ENCODE results near the gene PCLAF.

The PCLAF gene

DNA sequence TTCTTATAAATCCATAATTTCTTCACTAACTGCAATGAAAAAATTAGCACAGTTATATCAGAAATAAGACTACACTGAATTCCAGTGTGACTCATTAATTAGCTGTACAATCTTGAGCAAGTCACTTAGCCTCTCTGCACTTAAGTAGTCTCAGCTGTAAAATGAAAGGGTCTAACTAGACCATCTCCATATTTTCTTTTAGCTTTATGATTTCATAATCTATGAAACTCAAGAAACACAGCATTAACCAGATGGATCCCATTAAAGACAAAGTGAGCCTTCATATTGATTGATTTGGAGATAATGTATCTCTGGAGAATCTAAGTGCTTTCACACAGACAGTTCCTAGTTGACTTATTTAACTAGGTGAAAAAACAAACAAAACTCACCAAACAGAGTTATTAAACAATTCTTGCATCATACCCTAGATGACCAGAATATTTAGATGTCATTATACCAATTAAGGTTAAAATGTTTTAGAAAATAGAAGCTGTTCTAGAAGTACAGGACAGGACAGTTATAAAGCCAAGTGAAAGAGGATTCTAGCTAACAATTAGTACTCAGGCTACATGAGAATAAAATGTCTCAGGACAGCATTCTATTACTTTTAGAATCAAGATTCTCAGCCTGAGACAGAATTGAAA lies 36.5 kb downstream of the PCLAF start:
- no peak overlapping the region for H3K4me3 ChIP-seq (ENCODE audit: low read depth, low read length)
- DNase-seq (ENCODE audit: low read depth), result no peak

DNA sequence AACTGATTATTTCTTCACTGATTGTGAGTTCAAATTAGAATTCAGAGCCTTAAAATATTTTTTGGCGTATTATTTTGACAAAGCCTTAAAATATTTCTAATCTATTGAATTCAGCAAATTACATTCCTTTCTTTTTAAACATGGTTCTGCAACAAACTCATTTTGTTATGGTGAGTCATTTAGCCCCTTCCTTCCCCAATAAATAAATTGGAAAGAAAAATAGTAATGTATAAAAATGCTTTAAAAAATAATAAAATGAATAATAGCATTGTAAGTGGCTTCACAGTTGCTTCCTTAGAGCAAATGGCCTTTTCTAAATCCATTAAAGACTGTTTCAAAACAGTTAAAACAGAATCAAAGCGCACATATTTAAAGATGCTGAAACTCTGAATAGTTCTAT lies 37.4 kb downstream of the PCLAF start:
- H3K4me3 ChIP-seq (ENCODE audit: low read depth, low read length), result no peak overlapping the region
- TF ChIP-seq, protein P1, sequence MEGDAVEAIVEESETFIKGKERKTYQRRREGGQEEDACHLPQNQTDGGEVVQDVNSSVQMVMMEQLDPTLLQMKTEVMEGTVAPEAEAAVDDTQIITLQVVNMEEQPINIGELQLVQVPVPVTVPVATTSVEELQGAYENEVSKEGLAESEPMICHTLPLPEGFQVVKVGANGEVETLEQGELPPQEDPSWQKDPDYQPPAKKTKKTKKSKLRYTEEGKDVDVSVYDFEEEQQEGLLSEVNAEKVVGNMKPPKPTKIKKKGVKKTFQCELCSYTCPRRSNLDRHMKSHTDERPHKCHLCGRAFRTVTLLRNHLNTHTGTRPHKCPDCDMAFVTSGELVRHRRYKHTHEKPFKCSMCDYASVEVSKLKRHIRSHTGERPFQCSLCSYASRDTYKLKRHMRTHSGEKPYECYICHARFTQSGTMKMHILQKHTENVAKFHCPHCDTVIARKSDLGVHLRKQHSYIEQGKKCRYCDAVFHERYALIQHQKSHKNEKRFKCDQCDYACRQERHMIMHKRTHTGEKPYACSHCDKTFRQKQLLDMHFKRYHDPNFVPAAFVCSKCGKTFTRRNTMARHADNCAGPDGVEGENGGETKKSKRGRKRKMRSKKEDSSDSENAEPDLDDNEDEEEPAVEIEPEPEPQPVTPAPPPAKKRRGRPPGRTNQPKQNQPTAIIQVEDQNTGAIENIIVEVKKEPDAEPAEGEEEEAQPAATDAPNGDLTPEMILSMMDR (IDR thresholded peaks at IDR 0.05; ENCODE audit: low read depth, low read length), result no peak
- TF ChIP-seq MYC (IDR thresholded peaks at IDR 0.05; ENCODE audit: low read depth, low read length) (no peak), POLR2A (IDR thresholded peaks at IDR 0.05; ENCODE audit: extremely low read depth, insufficient read length) (no peak)
- DNase-seq (ENCODE audit: low read depth), result no peak

More for the DNA sequence above, 36.5 kb downstream of the PCLAF start:
- TF ChIP-seq, protein P1 (IDR thresholded peaks at IDR 0.05; ENCODE audit: low read depth, low read length), result no peak
- TF ChIP-seq MYC (IDR thresholded peaks at IDR 0.05; ENCODE audit: low read depth, low read length), result no peak
- no peak for TF ChIP-seq POLR2A (IDR thresholded peaks at IDR 0.05; ENCODE audit: extremely low read depth, insufficient read length)
- TF ChIP-seq, protein P2, sequence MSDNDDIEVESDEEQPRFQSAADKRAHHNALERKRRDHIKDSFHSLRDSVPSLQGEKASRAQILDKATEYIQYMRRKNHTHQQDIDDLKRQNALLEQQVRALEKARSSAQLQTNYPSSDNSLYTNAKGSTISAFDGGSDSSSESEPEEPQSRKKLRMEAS (IDR thresholded peaks at IDR 0.05; ENCODE audit: low read depth, low read length), result no peak

GRCh38 chr15:64343222-64343621 lies 38.0 kb downstream of the PCLAF start:
- H3K4me3 ChIP-seq (ENCODE audit: low read depth, low read length), result no peak overlapping the region
- TF ChIP-seq, protein P1 (IDR thresholded peaks at IDR 0.05; ENCODE audit: low read depth, low read length), result no peak
- TF ChIP-seq MYC (IDR thresholded peaks at IDR 0.05; ENCODE audit: low read depth, low read length), result no peak
- DNase-seq (ENCODE audit: low read depth), result no peak

- H3K4me3 ChIP-seq (ENCODE audit: low read depth, low read length), result no peak overlapping the region
- DNase-seq (ENCODE audit: low read depth), result no peak
- no peak for TF ChIP-seq MYC (IDR thresholded peaks at IDR 0.05; ENCODE audit: low read depth, low read length)
- TF ChIP-seq, protein P2 (IDR thresholded peaks at IDR 0.05; ENCODE audit: low read depth, low read length), result no peak
- TF ChIP-seq POLR2A (IDR thresholded peaks at IDR 0.05; ENCODE audit: extremely low read depth, insufficient read length), result no peak
- TF ChIP-seq, protein P1 (IDR thresholded peaks at IDR 0.05; ENCODE audit: low read depth, low read length), result no peak
These were observed 39.3 kb downstream of the PCLAF start for GRCh38 chr15:64341961-64342360.

GRCh38 chr15:64340355-64340754 lies 40.9 kb downstream of the PCLAF start:
- no peak overlapping the region for H3K4me3 ChIP-seq (ENCODE audit: low read depth, low read length)
- DNase-seq (ENCODE audit: low read depth), result no peak

More at GRCh38 chr15:64340355-64340754, 40.9 kb downstream of the PCLAF start:
- TF ChIP-seq, protein P1 (IDR thresholded peaks at IDR 0.05; ENCODE audit: low read depth, low read length), result no peak
- TF ChIP-seq POLR2A (IDR thresholded peaks at IDR 0.05; ENCODE audit: extremely low read depth, insufficient read length) (no peak), MYC (IDR thresholded peaks at IDR 0.05; ENCODE audit: low read depth, low read length) (no peak)
- TF ChIP-seq, protein P2 (IDR thresholded peaks at IDR 0.05; ENCODE audit: low read depth, low read length), result no peak
